Measurements from ENCODE around the gene CHMP1B. TPM values are rescaled to one million over a fixed set of nuclear protein-coding genes. Genes with fewer than 3 reads are reported as not detected.

Gene CHMP1B
- total and polyA plus RNA-seq, 7 donors = 77.9 to 460 (median 321) TPM

DNA sequence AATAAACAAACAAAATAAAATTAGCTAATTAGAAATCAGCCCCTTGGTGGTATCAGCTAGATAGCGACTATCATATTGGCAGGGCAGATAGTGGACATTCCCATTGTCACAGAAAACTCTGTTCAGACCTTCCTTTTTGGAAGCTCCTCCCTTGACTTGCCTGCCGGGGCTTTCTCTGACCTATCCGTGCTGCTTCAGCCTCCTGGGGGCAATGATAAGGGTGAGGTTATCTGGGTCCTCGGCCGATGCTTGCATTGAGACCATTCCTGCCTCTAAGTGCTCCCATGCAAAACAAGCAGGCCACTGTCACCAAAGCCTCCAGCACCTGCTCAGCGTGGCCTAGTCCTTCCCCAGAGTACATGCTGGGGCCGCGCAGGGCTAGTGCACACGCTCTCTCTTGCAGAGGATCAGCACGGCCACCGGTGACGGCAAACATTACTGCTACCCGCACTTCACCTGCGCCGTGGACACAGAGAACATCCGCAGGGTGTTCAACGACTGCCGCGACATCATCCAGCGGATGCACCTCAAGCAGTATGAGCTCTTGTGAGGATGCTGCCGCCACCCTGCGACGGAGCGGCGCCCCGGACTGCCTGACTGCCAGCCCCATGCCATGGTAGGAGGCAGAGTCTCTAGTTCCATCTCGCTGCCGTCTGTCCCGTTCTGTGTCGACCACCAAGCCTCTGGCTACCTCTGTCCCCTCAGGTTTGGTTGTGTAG is 29.5 kb downstream of the CHMP1B start:
- ATAC-seq = no peak
- TF ChIP-seq, protein P1, sequence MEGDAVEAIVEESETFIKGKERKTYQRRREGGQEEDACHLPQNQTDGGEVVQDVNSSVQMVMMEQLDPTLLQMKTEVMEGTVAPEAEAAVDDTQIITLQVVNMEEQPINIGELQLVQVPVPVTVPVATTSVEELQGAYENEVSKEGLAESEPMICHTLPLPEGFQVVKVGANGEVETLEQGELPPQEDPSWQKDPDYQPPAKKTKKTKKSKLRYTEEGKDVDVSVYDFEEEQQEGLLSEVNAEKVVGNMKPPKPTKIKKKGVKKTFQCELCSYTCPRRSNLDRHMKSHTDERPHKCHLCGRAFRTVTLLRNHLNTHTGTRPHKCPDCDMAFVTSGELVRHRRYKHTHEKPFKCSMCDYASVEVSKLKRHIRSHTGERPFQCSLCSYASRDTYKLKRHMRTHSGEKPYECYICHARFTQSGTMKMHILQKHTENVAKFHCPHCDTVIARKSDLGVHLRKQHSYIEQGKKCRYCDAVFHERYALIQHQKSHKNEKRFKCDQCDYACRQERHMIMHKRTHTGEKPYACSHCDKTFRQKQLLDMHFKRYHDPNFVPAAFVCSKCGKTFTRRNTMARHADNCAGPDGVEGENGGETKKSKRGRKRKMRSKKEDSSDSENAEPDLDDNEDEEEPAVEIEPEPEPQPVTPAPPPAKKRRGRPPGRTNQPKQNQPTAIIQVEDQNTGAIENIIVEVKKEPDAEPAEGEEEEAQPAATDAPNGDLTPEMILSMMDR (IDR thresholded peaks at IDR 0.05) = no peak
- H3K4me3 ChIP-seq = no peak overlapping the region
- 93 to 95% (median 94%) methylated on average over 30 of the region's 30 CpGs for WGBS, 3 donors
- intact Hi-C loops (cut with DNase I) = no loop called here
- no peaks in the 10 kb centered on the region for H3K9me3 ChIP-seq
- no peak for DNase-seq
- H3K27ac ChIP-seq = no peak overlapping the region
- H3K36me3 ChIP-seq (ENCODE audit: insufficient read depth in 1 of 2, low read depth in 1 of 2) = peaks cover 0 to 98% of the 10 kb centered on the region in 2 donors
- no peaks in the 10 kb centered on the region for H3K27me3 ChIP-seq (ENCODE audit: insufficient read depth in 3 of 3, low read length in 2 of 3)
- H3K4me1 ChIP-seq = no peaks in the 10 kb centered on the region

DNA sequence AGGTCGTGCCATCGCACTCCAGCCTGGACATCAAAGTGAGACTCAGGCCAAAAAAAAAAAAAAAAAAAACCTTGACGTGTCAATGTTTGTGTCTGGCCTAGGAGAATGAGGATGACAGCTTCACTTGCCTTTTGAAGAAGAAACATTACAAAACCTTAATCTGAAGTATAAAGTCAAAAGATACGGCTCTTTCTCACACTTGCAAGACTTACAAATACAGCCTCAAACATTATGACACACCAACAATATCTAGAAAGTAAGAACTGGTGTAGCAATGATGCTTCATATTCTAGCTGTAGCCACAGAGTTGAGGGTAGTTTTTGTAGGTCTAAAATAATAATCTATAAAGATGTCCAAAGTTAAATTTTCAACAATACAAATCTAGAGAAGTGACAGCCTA is 31.4 kb downstream of the CHMP1B start:
- no peak overlapping the region for H3K4me3 ChIP-seq
- DNase-seq (no peak), ATAC-seq (no peak)
- 52 to 77% (median 66%) methylated on average over 4 of the region's 4 CpGs for WGBS, 3 donors
- H3K9me3 ChIP-seq = no peaks in the 10 kb centered on the region
- H3K36me3 ChIP-seq (ENCODE audit: insufficient read depth in 1 of 2, low read depth in 1 of 2) = peaks cover 7 to 98% of the 10 kb centered on the region in 2 donors
- H3K27ac ChIP-seq = no peak overlapping the region
- intact Hi-C loops (cut with DNase I) = no loop called here
- no peaks in the 10 kb centered on the region for H3K27me3 ChIP-seq (ENCODE audit: insufficient read depth in 3 of 3, low read length in 2 of 3)
- H3K4me1 ChIP-seq = no peaks in the 10 kb centered on the region
- TF ChIP-seq, protein P1 (IDR thresholded peaks at IDR 0.05) = no peak

DNA sequence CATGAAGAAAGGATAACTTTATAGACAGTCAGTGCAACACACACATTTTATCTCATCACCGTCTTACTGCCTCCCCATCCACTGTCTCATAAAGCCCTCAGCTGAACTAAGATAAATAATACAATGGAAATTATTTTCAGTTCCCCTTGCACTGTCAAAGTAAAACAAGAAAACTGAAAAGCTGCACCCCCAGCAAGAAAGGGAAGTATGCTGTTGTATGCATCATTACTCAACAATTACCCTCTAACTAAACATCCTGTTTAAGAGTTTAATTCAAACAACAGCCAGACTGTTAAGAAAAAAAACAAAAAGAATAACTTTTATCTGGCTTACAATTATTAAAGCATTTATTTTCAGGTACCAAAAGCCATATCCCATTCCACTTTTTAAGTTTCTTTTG is 31.9 kb downstream of the CHMP1B start:
- Histone ChIP-seq H3K9me3 (no peaks in the 10 kb centered on the region), H3K27me3 (ENCODE audit: insufficient read depth in 3 of 3, low read length in 2 of 3) (no peaks in the 10 kb centered on the region), H3K27ac (no peak overlapping the region), H3K4me1 (no peaks in the 10 kb centered on the region), H3K4me3 (no peak overlapping the region), H3K36me3 (ENCODE audit: insufficient read depth in 1 of 2, low read depth in 1 of 2) (peaks cover 11 to 98% of the 10 kb centered on the region in 2 donors)
- DNase-seq (no peak), ATAC-seq (no peak)
- intact Hi-C loops (cut with DNase I) = no loop called here
- WGBS, 3 donors = 74 to 80% (median 79%) methylated on average over 1 of the region's 1 CpG
- TF ChIP-seq, protein P1 (IDR thresholded peaks at IDR 0.05) = no peak

DNA sequence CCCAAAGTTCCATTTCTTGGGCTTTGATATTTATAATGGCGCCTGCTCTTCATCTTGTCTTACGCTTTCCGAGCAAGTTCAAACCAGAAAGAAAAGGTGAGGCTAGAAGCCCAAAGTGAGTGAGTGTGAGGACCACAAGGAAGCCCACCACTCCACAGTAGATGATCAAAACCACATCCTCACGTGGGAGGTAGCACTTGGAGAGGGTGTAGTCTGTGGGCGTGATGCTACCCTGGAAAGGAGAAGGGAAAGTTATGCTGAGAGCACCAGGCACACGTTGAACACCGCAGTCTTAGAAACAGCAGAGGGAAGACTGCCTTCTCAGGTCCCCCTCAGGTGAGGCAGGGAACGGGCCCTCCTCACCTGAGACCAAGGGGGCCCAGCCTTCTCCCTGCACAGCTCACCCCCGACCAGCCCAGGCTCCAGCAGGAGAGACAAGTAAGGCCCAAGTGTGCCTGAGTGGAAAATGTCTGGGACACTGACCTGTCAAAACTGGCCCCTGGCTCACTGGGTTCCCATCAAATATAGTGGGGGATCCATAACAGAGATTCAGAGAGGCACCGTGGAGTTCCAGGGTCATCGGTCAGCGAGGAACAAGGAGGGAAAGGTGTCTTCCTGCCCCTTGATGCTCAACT is 33.3 kb downstream of the CHMP1B start:
- Histone ChIP-seq H3K36me3 (ENCODE audit: insufficient read depth in 1 of 2, low read depth in 1 of 2) (peaks cover 11 to 99% of the 10 kb centered on the region in 2 donors), H3K27me3 (ENCODE audit: insufficient read depth in 3 of 3, low read length in 2 of 3) (no peaks in the 10 kb centered on the region), H3K4me1 (no peaks in the 10 kb centered on the region), H3K4me3 (no peak overlapping the region), H3K9me3 (no peaks in the 10 kb centered on the region), H3K27ac (no peak overlapping the region)
- intact Hi-C loops (cut with DNase I) = no loop called here
- no peak for ATAC-seq
- TF ChIP-seq, protein P1 (IDR thresholded peaks at IDR 0.05) = no peak
- WGBS, 3 donors = 90 to 93% (median 93%) methylated on average over 12 of the region's 12 CpGs
- DNase-seq = no peak

Measured in psoas muscle (tissue), 8 donors.